H1 (cell line): ENCODE results near the gene CDC73. TPM values are rescaled to one million over a fixed set of nuclear protein-coding genes. Genes with fewer than 3 reads are reported as not detected.

Experiments
- CTCF ChIA-PET: fragments of 300-600 bp; sonication (Branson Sonifier 250); formaldehyde crosslinking; loops from one replicate; lab custom pipeline; 2021; ENCODE audit not compliant: partially characterized antibody; lab: Charles Lee
- POLR2A ChIA-PET: fragments of 300-600 bp; sonication (Branson Sonifier 250); formaldehyde crosslinking; loops from one replicate; lab custom pipeline; 2021; ENCODE audit warnings: inconsistent platforms; ENCODE audit not compliant: partially characterized antibody; lab: Charles Lee
- DNase-seq, 2 experiments: peaks; one replicate each; pipeline versions ENCODE4 v3.0.0 to v3.0.0-alpha.2; 2010 to 2022; ENCODE audit warnings: low spot score in 2 of 2, low read depth in 1 of 2, mixed read lengths in 1 of 2
- FAIRE-seq: peaks from 2 replicates; lab custom pipeline; 2011; peaks lifted over from hg19 to GRCh38; lab: Jason Lieb, UNC
- H2AFZ ChIP-seq: 2 replicates; pipeline ENCODE4 v1.8.1; 2012; ENCODE audit warnings: low read length, inconsistent platforms
- H2AK5ac ChIP-seq: 2 replicates; pipeline ENCODE4 v1.6.1; 2013; ENCODE audit warnings: low read depth, low read length
- H2BK120ac ChIP-seq: replicated peaks from 2 replicates; pipeline ENCODE3; 2013; ENCODE audit warnings: low read depth, low read length, inconsistent platforms
- H2BK12ac ChIP-seq: 2 replicates; pipeline ENCODE4 v1.6.1; 2013; ENCODE audit warnings: low read depth, low read length
- H2BK15ac ChIP-seq: 2 replicates; pipeline ENCODE4 v1.6.1; 2013; ENCODE audit warnings: low read length
- H2BK20ac ChIP-seq: 2 replicates; pipeline ENCODE4 v1.6.1; 2013; ENCODE audit warnings: low read length
- H2BK5ac ChIP-seq: 2 replicates; pipeline ENCODE4 v1.6.1; 2013; ENCODE audit warnings: low read depth, low read length
- H3K14ac ChIP-seq: 2 replicates; pipeline ENCODE4 v1.6.1; 2013; ENCODE audit warnings: inconsistent platforms; ENCODE audit not compliant: insufficient read length
- H3K18ac ChIP-seq: 2 replicates; pipeline ENCODE4 v1.6.1; 2013; ENCODE audit warnings: low read length; ENCODE audit errors: extremely low read depth
- H3K23ac ChIP-seq: 2 replicates; pipeline ENCODE4 v1.6.1; 2013; ENCODE audit warnings: inconsistent platforms; ENCODE audit not compliant: insufficient read length
- H3K23me2 ChIP-seq: 2 replicates; pipeline ENCODE4 v1.6.1; 2013; ENCODE audit warnings: low read depth, low read length
- H3K27ac ChIP-seq: 2 replicates; pipeline ENCODE4 v1.6.1; 2011; ENCODE audit warnings: low read depth, low read length, inconsistent platforms
- H3K27me3 ChIP-seq, 4 experiments: replicated peaks in 1 of 4; 1 replicate in 1 of 4; 2 replicates in 3 of 4; pipeline versions ENCODE4 v1.6.1 to v1.8.1; 2011 to 2013; ENCODE audit warnings: low read length in 3 of 4, mild to moderate bottlenecking in 3 of 4, inconsistent platforms in 2 of 4, mixed read lengths in 2 of 4, moderate library complexity in 1 of 4; ENCODE audit not compliant: control insufficient read depth in 3 of 4, insufficient read depth in 3 of 4; ENCODE audit errors: extremely low read depth in 1 of 4
- H3K36me3 ChIP-seq, 4 experiments: 2 replicates each; pipeline versions ENCODE4 v1.6.1 to v1.8.1; 2011 to 2013; ENCODE audit warnings: mild to moderate bottlenecking in 4 of 4, low read length in 3 of 4, moderate library complexity in 2 of 4, control low read depth in 1 of 4, inconsistent platforms in 1 of 4; ENCODE audit not compliant: insufficient read depth in 4 of 4, control insufficient read depth in 2 of 4
- H3K4ac ChIP-seq: replicated peaks from 2 replicates; pipeline ENCODE3; 2013; ENCODE audit warnings: low read length, low read depth, mixed read lengths, inconsistent platforms; ENCODE audit not compliant: insufficient read length
- H3K4me1 ChIP-seq, 4 experiments: replicated peaks in 1 of 4; 1 replicate in 1 of 4; 2 replicates in 3 of 4; pipeline versions ENCODE4 v1.6.1 to v1.8.1; 2011 to 2013; ENCODE audit warnings: low read length in 3 of 4, inconsistent platforms in 2 of 4, mixed read lengths in 1 of 4; ENCODE audit not compliant: insufficient read depth in 4 of 4, control insufficient read depth in 3 of 4
- H3K4me2 ChIP-seq, 2 experiments: 2 replicates each; pipeline versions ENCODE4 v1.6.1 to v1.8.1; 2011 to 2013; ENCODE audit warnings: low read depth in 2 of 2, low read length in 2 of 2, control low read depth in 1 of 2, inconsistent platforms in 1 of 2, mild to moderate bottlenecking in 1 of 2; ENCODE audit not compliant: insufficient read depth in 1 of 2
- H3K4me3 ChIP-seq, 4 experiments: fragments of 200-600, 300-600 bp in 1 of 4; sonication (generic), shearing (Covaris generic), sonication (Bioruptor Twin) in 1 of 4; 2 replicates each; pipeline versions ENCODE4 v1.5.1 to v1.8.1; 2011 to 2016; ENCODE audit warnings: low read length in 4 of 4, low read depth in 3 of 4, control low read depth in 2 of 4, inconsistent platforms in 2 of 4, mild to moderate bottlenecking in 2 of 4, mixed read lengths in 1 of 4, moderate library complexity in 1 of 4; ENCODE audit not compliant: insufficient read depth in 2 of 4; ENCODE audit errors: extremely low read depth in 1 of 4
- H3K56ac ChIP-seq: replicated peaks from 2 replicates; pipeline ENCODE3; 2013; ENCODE audit warnings: low read depth, mild to moderate bottlenecking, mixed read lengths, low read length, inconsistent platforms; ENCODE audit not compliant: insufficient read length
- H3K79me1 ChIP-seq: 2 replicates; pipeline ENCODE4 v1.6.1; 2013; ENCODE audit warnings: low read depth, low read length, control low read depth
- H3K79me2 ChIP-seq, 2 experiments: 2 replicates each; pipeline versions ENCODE4 v1.6.1 to v1.8.1; 2012 to 2013; ENCODE audit warnings: low read length in 2 of 2, mild to moderate bottlenecking in 2 of 2, inconsistent platforms in 1 of 2; ENCODE audit not compliant: insufficient read depth in 2 of 2, control insufficient read depth in 1 of 2
- H3K9ac ChIP-seq, 4 experiments: replicated peaks in 1 of 4; 1 replicate in 1 of 4; 2 replicates in 3 of 4; pipeline versions ENCODE4 v1.6.1 to v1.8.1; 2011 to 2013; ENCODE audit warnings: low read depth in 3 of 4, low read length in 3 of 4, control low read depth in 2 of 4, mild to moderate bottlenecking in 2 of 4, moderate library complexity in 2 of 4, inconsistent platforms in 1 of 4; ENCODE audit errors: extremely low read depth in 1 of 4
- H3K9me3 ChIP-seq, 2 experiments: 2 replicates each; pipeline versions ENCODE4 v1.6.1 to v1.8.1; 2012 to 2013; ENCODE audit warnings: mild to moderate bottlenecking in 2 of 2, moderate library complexity in 2 of 2, control low read depth in 1 of 2, inconsistent platforms in 1 of 2, low read depth in 1 of 2, low read length in 1 of 2, mixed read lengths in 1 of 2; ENCODE audit not compliant: insufficient read depth in 2 of 2
- H4K20me1 ChIP-seq, 2 experiments: replicated peaks in 1 of 2; 2 replicates each; pipeline versions ENCODE3 to v1.8.1; 2011 to 2013; ENCODE audit warnings: inconsistent platforms in 2 of 2, low read length in 2 of 2, mild to moderate bottlenecking in 1 of 2; ENCODE audit not compliant: insufficient read depth in 2 of 2, control insufficient read depth in 1 of 2
- H4K5ac ChIP-seq: 2 replicates; pipeline ENCODE4 v1.6.1; 2013; ENCODE audit warnings: low read length, low read depth, mixed read lengths, inconsistent platforms; ENCODE audit not compliant: insufficient read length
- H4K8ac ChIP-seq: 2 replicates; pipeline ENCODE4 v1.8.0; 2013; ENCODE audit warnings: mild to moderate bottlenecking, moderate library complexity, low read length, inconsistent platforms; ENCODE audit not compliant: insufficient read depth; ENCODE audit errors: extremely low read depth
- H4K91ac ChIP-seq: replicated peaks from 2 replicates; pipeline ENCODE3; 2013; ENCODE audit warnings: low read length, mixed read lengths, inconsistent platforms; ENCODE audit not compliant: insufficient read length
- GABPA ChIP-seq: IDR thresholded peaks from 2 replicates; pipeline ENCODE4 v1.6.1; 2011; ENCODE audit warnings: mild to moderate bottlenecking, low read length, moderate library complexity, borderline replicate concordance; ENCODE audit not compliant: insufficient read depth
- KDM4A ChIP-seq: IDR thresholded peaks from one replicate; pipeline ENCODE4 v1.7.1; 2012; ENCODE audit warnings: low read depth, mild to moderate bottlenecking, moderate library complexity, low read length, inconsistent platforms; ENCODE audit not compliant: severe bottlenecking
- PHF8 ChIP-seq: fragments of 200-600 bp; sonication (generic); conservative IDR thresholded peaks from 2 replicates; pipeline ENCODE4 v1.7.1; 2012; ENCODE audit warnings: low read depth, mild to moderate bottlenecking, inconsistent platforms, low read length, moderate library complexity
- SIN3A ChIP-seq, 2 experiments: IDR thresholded peaks in 1 of 2; conservative IDR thresholded peaks in 1 of 2; 2 replicates each; pipeline ENCODE4 v1.6.1; 2011 to 2012; ENCODE audit warnings: low read length in 2 of 2, improper control_type of control experiment in 1 of 2, low read depth in 1 of 2, mild to moderate bottlenecking in 1 of 2
- TBP ChIP-seq: IDR thresholded peaks from 2 replicates; pipeline ENCODE4 v1.6.1; 2011; ENCODE audit warnings: low read depth, low read length, improper control_type of control experiment
- WGBS, 2 experiments: shearing (Covaris generic) in 1 of 2; methylation state at CpG; one replicate each; pipeline versions ENCODE4 v1.1.6 to v1.1.7; 2013 to 2015; ENCODE audit warnings: low lambda C conversion rate in 2 of 2, mixed read lengths in 2 of 2, inconsistent platforms in 1 of 2, low coverage in 1 of 2, missing lambda C conversion rate in 1 of 2; ENCODE audit not compliant: insufficient replicate concordance in 2 of 2, insufficient coverage in 1 of 2, insufficient read length in 1 of 2; ENCODE audit errors: extremely low coverage in 1 of 2, missing lambda C conversion rate in 1 of 2; 5-methylcytosine and 5-hydroxymethylcytosine counted together
- polyA plus RNA-seq, 7 experiments: library from polyadenylated mRNA; depleted of rRNA in 3 of 7; stranded (reverse) in 5 of 7; unstranded in 2 of 7; fragments of >200 nt in 5 of 7; fragments of 200-250 nt in 2 of 7; gene quantifications; 1 replicate in 5 of 7; 2 replicates in 1 of 7; 4 replicates in 1 of 7; pipeline versions ENCODE4 v1.2.1 to v1.2.3, GENCODE V29; 2011 to 2013; ENCODE audit warnings: missing spikeins in 2 of 7, mixed read lengths in 2 of 7
- total RNA-seq: library from RNA; stranded (reverse); fragmentation: NEBNext Ultra II Directional; extraction: Animal tissue kit (Norgen Biotek cat#: 25700); gene quantifications from 2 replicates; pipeline ENCODE4 v1.2.1, GENCODE V29; 2021

Gene CDC73
- total and polyA plus RNA-seq, 2 of the 8 experiments (the other 6 are each of a cell fraction or from before 2014, with no cell fraction given): 9.8 to 64.0 TPM

DNA sequence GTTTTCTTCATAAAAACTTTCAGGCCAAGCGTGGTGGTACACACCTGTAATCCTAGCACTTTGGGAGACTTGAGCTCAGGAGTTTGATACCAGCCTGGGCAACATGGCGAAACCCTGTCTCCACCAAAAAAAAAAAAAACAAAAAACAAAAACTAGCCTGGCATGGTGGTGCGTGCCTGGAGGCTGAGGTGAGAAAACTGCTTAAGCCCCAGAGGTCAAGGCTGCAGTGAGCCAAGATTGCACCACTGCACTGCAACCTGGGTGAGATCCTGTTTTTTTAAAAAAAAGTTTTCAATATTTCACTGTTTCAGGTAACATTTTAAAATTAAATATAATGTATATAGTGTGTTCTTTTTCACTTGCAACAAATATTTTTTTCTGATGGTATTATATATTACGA, 78.1 kb downstream of the CDC73 start:
- ChIA-PET POLR2A (no interaction called here), CTCF (interaction anchor here (1.4 kb wide), 1 partner anchor 15 kb away, joined by 3 read pairs; no protein-coding TSS in a partner anchor)
- Histone ChIP-seq H3K27ac (no peak overlapping the region), H3K56ac (no peak overlapping the region), H2AFZ (no peak overlapping the region), H3K27me3 (no peaks in the 10 kb centered on the region), H3K79me1 (no peaks in the 10 kb centered on the region), H3K23ac (no peak overlapping the region), H2BK15ac (no peak overlapping the region), H2BK5ac (no peak overlapping the region), H2BK20ac (no peak overlapping the region), H4K20me1 (peaks cover 1 to 2% of the 10 kb centered on the region in 2 experiments), H3K79me2 (peaks cover 0 to 37% of the 10 kb centered on the region in 2 experiments; a peak in 2 of 4 replicates), H3K9me3 (no peaks in the 10 kb centered on the region), H3K4me1 (no peaks in the 10 kb centered on the region), H3K14ac (no peak overlapping the region), H3K4ac (no peak overlapping the region), H4K8ac (no peak overlapping the region; the same call in 1 of the 2 replicates), H3K18ac (no peak overlapping the region), H2BK12ac (no peak overlapping the region), H2AK5ac (no peak overlapping the region), H2BK120ac (no peak overlapping the region), H4K5ac (no peak overlapping the region), H3K36me3 (peaks cover 0 to 6% (median 0%) of the 10 kb centered on the region in 4 experiments; a peak in 2 of 8 replicates), H3K9ac (no peak overlapping the region), H4K91ac (no peak overlapping the region), H3K23me2 (no peaks in the 10 kb centered on the region), H3K4me3 (no peak overlapping the region), H3K4me2 (no peak overlapping the region)
- WGBS, 2 experiments: 83% methylated on average over 4 of the region's 4 CpGs; no CpG with 5 or more reads in 1 of the 2 experiments
- FAIRE-seq: no peak
- no peak for DNase-seq
- no peak for TF ChIP-seq KDM4A
- TF ChIP-seq PHF8: no peak
- TF ChIP-seq SIN3A (conservative IDR thresholded peaks at IDR 0.05 in 1 of 2, IDR thresholded peaks at IDR 0.05 in 1 of 2; ENCODE audit: low read depth in 1 of 2, low read length in 2 of 2): no peak
- TF ChIP-seq TBP: no peak
- TF ChIP-seq GABPA: no peak
